GM06990 (cell line): ENCODE measurements around the gene TET1.
"Not testable (repeated sequence)": the region's sequence is repeated elsewhere in the genome, so short reads cannot be mapped to it uniquely, and the experiment has no call there.

Experiments used
- DNase-seq: peaks from one replicate; pipeline ENCODE4 v3.0.0-alpha.2; 2011; ENCODE audit not compliant: insufficient read length; ENCODE audit errors: extremely low read depth
- H3K27me3 ChIP-seq: replicated peaks from 2 replicates; pipeline ENCODE4 v1.6.0; 2011; ENCODE audit warnings: low read length; ENCODE audit not compliant: control insufficient read depth, insufficient read depth
- H3K36me3 ChIP-seq: 2 replicates; pipeline ENCODE4 v1.5.1; 2011; ENCODE audit warnings: low read length; ENCODE audit not compliant: control insufficient read depth, insufficient read depth
- H3K4me3 ChIP-seq: replicated peaks from 2 replicates; pipeline ENCODE4 v1.5.1; 2011; ENCODE audit warnings: low read depth, mild to moderate bottlenecking, control low read depth, low read length
- CTCF ChIP-seq: IDR thresholded peaks from 2 replicates; pipeline ENCODE4 v1.5.1; 2011; ENCODE audit warnings: low read length, control low read depth, mild to moderate bottlenecking, inconsistent platforms; ENCODE audit not compliant: insufficient read depth, poor library complexity, severe bottlenecking

The TET1 gene

DNA sequence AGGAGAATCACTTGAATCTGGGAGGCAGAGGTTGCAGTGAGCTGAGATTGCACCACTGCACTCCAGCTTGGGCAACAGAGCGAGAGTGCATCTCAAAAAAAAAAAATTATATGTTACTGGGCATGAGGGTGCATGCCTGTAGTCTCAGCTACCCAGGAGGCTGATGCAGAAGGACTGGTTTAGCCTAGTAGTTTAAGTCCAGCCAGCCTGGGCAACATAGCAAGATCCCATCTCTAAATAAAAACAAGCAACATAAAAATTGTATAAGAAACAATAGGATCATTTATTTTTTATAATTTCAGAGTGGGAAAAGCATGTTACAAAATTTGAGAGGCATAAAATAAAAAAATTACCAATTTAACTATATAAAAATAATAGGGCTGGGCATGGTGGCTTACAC is 145.4 kb downstream of the TET1 start:
- Histone ChIP-seq H3K4me3 (no peak overlapping the region), H3K27me3 (no peaks in the 10 kb centered on the region), H3K36me3 (no peaks in the 10 kb centered on the region)
- DNase-seq = no peak
- no peak for TF ChIP-seq CTCF

- H3K36me3 ChIP-seq, H3K4me3 ChIP-seq, H3K27me3 ChIP-seq, DNase-seq: not testable (repeated sequence)
Observed at GRCh38 chr10:68708987-68709386, 148.8 kb downstream of the TET1 start.

GRCh38 chr10:68713065-68713464 is 152.9 kb downstream of the TET1 start:
- not testable (repeated sequence) for DNase-seq

GRCh38 chr10:68717435-68717834 is 157.3 kb downstream of the TET1 start:
- TF ChIP-seq CTCF = no peak
- no peak overlapping the region for H3K4me3 ChIP-seq
- H3K36me3 ChIP-seq = no peaks in the 10 kb centered on the region
- no peak for DNase-seq
- H3K27me3 ChIP-seq = no peaks in the 10 kb centered on the region

More at GRCh38 chr10:68713065-68713464, 152.9 kb downstream of the TET1 start:
- not testable (repeated sequence) for H3K36me3 ChIP-seq, H3K27me3 ChIP-seq, H3K4me3 ChIP-seq

- no peak for TF ChIP-seq CTCF
- H3K4me3 ChIP-seq = peak within 1 kb of the TSS; percentile 92
- H3K27me3 ChIP-seq = no peaks in the 10 kb centered on the region
- DNase-seq = peak; percentile 94
- H3K36me3 ChIP-seq = peaks cover 6% of the 10 kb centered on the region
Observed at GRCh38 chr10:68720793-68721672, 160.9 kb downstream of the TET1 start, which contains the start of gene CCAR1. Gene CCAR1 (plus strand): TSS chr10:68721239. CDS start chr10:68722505, 1,266 bp downstream.

- peaks cover 6% of the 10 kb centered on the region for H3K36me3 ChIP-seq
- peak overlapping the region; percentile 92 for H3K4me3 ChIP-seq
- DNase-seq = no peak
- no peak for TF ChIP-seq CTCF
- H3K27me3 ChIP-seq = no peaks in the 10 kb centered on the region
Observed at GRCh38 chr10:68721673-68722335, 161.7 kb downstream of the TET1 start.
